Osteocyte (in vitro differentiated cells): ENCODE measurements around the gene ABCB9. TPM values are rescaled to one million over a fixed set of nuclear protein-coding genes. Genes with fewer than 3 reads are reported as not detected.
"Not testable (repeated sequence)": the region's sequence is repeated elsewhere in the genome, so short reads cannot be mapped to it uniquely, and the experiment has no call there.

Experiments
- DNase-seq: peaks from one replicate; pipeline ENCODE4 v3.0.0; 2021; ENCODE audit warnings: mixed read lengths; ENCODE audit not compliant: unreplicated experiment; ENCODE audit errors: extremely low spot score
- H3K27ac Mint-ChIP-seq: one replicate; pipeline ENCODE4 v1.8.0; 2021; ENCODE audit warnings: mild to moderate bottlenecking, mixed read lengths; ENCODE audit not compliant: unreplicated experiment
- H3K27me3 Mint-ChIP-seq: one replicate; pipeline ENCODE4 v1.8.0; 2021; ENCODE audit warnings: mixed read lengths; ENCODE audit not compliant: unreplicated experiment
- H3K36me3 Mint-ChIP-seq: one replicate; pipeline ENCODE4 v1.8.0; 2021; ENCODE audit warnings: mixed read lengths; ENCODE audit not compliant: unreplicated experiment
- H3K4me1 Mint-ChIP-seq: one replicate; pipeline ENCODE4 v1.8.0; 2021; ENCODE audit warnings: mixed read lengths; ENCODE audit not compliant: unreplicated experiment
- H3K4me3 Mint-ChIP-seq: one replicate; pipeline ENCODE4 v1.8.0; 2021; ENCODE audit warnings: mild to moderate bottlenecking, moderate library complexity, mixed read lengths; ENCODE audit not compliant: unreplicated experiment
- H3K9me3 Mint-ChIP-seq: one replicate; pipeline ENCODE4 v1.8.0; 2021; ENCODE audit warnings: mixed read lengths; ENCODE audit not compliant: unreplicated experiment
- long read RNA-seq: library from polyadenylated mRNA; unstranded; transcript quantifications from one replicate; pipeline ENCODE4 v2.0.0, GENCODE V29; 2021
- total RNA-seq: library from RNA; stranded (reverse); gene quantifications from 2 replicates; pipeline ENCODE4 v1.2.1, GENCODE V29; 2021
- TF ChIP-seq, protein P1 (sequence below): fragments of 200-600 bp; sonication (generic); IDR thresholded peaks from 2 replicates; pipeline ENCODE4 v1.5.0; 2021; ENCODE audit warnings: antibody characterized with exemption, mild to moderate bottlenecking, moderate library complexity

Gene ABCB9
- 13.1 and 13.4 TPM in 2 replicates for total RNA-seq
- long read RNA-seq, partial matches to known transcripts: 0 of 1 reads
- long read RNA-seq, other reads (novel, unspliced or antisense): 1 of 1 reads

DNA sequence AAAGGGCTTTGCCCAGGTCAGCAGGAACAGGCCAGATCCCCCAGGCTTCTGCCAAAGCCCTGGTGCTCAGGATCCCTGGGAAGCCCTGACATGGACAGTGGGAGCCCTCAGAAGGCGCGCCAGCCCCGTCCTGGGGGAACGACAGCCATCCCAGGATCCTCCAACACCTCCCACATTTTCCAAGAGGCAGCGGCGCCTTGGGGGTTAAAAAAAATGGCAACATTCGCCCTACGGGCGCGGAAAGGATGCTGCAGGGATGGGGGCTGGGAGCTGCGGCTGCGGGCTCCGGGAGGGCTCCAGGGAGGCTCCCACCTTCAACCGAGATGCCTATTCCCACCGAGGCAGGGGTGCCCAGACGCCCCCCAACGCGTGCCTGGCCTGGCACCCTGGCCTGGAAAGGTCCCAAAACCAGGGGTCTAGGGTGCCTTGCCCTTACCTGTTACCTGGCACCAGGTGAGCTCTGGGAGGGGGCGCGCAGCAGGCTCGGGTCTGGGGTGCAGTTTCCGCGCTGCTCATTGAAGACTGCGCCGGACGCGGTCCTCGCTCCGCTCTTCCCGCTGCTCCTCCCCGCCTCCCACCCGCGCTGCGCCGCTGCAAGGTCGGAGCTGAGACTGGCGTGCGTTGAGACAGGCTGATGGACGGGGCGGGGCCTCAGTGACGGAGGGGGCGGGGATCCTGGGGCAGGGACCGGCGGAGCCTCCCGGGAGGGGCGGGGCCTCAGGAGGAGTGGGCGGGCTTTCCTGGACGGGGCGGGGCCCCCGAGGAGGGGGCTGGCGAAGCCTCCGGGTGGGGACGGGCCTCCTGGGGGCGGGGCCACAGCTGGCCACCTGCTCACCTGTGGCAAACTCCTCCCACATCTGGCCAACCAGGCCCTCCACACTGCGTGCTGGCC lies at the start of gene ABCB9:
Gene ABCB9 (minus strand): TSS at position 613 of the 892 bp plus-strand sequence. CDS start 6,228 bp downstream, outside the sequence.
- peaks cover 13% of the 10 kb centered on the region for H3K4me1 Mint-ChIP-seq
- peak within 1 kb of the TSS; percentile 12 for H3K27ac Mint-ChIP-seq
- H3K4me3 Mint-ChIP-seq: peak within 1 kb of the TSS; percentile 72
- H3K9me3 Mint-ChIP-seq: no peaks in the 10 kb centered on the region
- H3K27me3 Mint-ChIP-seq: no peaks in the 10 kb centered on the region
- no peaks in the 10 kb centered on the region for H3K36me3 Mint-ChIP-seq
- TF ChIP-seq, protein P1, sequence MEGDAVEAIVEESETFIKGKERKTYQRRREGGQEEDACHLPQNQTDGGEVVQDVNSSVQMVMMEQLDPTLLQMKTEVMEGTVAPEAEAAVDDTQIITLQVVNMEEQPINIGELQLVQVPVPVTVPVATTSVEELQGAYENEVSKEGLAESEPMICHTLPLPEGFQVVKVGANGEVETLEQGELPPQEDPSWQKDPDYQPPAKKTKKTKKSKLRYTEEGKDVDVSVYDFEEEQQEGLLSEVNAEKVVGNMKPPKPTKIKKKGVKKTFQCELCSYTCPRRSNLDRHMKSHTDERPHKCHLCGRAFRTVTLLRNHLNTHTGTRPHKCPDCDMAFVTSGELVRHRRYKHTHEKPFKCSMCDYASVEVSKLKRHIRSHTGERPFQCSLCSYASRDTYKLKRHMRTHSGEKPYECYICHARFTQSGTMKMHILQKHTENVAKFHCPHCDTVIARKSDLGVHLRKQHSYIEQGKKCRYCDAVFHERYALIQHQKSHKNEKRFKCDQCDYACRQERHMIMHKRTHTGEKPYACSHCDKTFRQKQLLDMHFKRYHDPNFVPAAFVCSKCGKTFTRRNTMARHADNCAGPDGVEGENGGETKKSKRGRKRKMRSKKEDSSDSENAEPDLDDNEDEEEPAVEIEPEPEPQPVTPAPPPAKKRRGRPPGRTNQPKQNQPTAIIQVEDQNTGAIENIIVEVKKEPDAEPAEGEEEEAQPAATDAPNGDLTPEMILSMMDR: no peak
- peak; percentile 95 for DNase-seq

DNA sequence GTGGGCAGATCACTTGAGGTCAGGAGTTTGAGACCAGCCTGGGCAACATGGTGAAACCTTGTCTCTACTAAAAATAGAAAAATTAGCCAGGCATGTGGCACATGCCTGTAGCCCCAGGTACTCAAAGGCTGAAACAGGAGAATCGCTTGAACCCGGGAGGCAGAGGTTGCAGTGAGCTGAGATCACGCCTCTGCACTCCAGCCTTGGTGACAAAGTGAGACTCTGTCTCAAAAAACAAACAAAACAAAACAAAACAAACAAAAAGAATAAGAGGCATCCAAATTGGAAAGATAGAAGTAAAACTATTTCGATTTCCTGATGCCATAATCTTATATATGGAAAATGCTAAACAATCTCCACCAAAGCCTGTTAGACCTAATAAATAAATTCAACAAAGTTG lies 48.2 kb upstream of the ABCB9 start:
- H3K4me1 Mint-ChIP-seq, H3K27ac Mint-ChIP-seq, H3K36me3 Mint-ChIP-seq, H3K9me3 Mint-ChIP-seq, DNase-seq, H3K27me3 Mint-ChIP-seq, H3K4me3 Mint-ChIP-seq: not testable (repeated sequence)

DNA sequence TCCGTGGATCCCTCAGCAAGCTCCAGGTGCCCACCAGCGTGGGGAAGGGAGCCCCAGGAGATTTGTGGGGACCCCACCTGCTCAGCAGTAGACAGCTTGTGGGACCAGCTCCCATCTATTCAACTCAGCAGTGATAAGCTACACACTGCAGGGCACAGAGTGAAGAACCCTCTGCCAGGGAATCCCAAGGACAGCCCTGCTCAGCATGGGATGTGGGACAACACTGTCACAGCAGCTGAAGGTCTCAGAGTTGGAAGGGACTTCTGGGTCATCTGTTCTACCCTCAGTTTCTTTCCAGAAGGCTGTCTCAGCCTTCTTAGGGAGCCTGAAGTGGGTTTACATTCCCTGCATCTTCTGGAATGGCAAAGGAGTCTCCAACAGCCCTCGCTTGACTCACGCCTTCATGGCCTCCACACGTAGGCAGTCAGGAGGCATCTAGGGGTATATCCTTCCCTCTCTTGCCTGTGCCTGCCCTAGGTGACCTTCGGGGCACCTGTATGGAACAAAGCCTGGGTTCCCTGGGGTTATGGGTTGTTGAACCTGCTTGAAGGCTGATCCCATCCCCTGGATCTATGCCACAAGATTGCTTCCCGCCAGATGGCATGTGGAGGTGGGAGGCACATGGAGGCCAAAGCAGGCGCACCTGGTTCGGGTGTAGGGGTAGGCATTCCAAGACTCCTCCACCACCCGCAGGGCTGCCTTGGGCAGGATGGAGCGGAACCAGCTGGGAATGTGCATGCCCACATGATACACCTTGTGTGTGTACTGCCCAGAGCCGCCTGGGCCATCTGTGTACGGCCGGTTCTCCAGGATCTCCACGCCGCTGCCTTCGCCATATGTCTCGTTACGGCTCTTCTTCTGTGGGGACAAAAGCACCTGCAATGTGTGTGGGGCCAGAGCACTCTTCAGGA lies 47.2 kb upstream of the ABCB9 start:
- no peak overlapping the region for H3K27ac Mint-ChIP-seq
- H3K27me3 Mint-ChIP-seq: no peaks in the 10 kb centered on the region
- H3K9me3 Mint-ChIP-seq: no peaks in the 10 kb centered on the region
- peaks cover 4% of the 10 kb centered on the region for H3K36me3 Mint-ChIP-seq
- DNase-seq: no peak
- no peaks in the 10 kb centered on the region for H3K4me1 Mint-ChIP-seq
- TF ChIP-seq, protein P1: no peak
- H3K4me3 Mint-ChIP-seq: no peak overlapping the region

DNA sequence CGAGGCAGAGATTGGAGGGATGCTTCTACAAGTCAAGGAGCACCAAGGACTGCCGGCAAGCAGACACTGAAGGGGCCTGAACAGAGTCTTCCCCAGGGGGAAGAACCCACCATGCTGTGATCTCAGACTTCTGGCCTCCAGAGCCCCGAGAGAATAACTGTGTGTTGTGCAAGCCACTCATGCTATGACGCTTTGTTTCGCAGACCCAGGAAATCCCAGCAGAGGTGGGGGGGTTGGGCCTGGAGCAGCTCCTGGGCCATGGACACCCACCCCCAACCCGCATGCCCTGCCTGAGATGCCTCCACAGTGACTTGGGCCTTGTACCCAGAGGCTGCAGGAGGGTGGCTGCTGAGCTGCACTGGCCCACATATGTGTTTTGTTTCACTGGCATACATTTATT lies 45.4 kb upstream of the ABCB9 start:
- DNase-seq: no peak
- Mint-ChIP-seq H3K4me3 (no peak overlapping the region), H3K9me3 (no peaks in the 10 kb centered on the region), H3K27ac (no peak overlapping the region), H3K4me1 (no peaks in the 10 kb centered on the region), H3K36me3 (peaks cover 4% of the 10 kb centered on the region), H3K27me3 (no peaks in the 10 kb centered on the region)
- TF ChIP-seq, protein P1: no peak

DNA sequence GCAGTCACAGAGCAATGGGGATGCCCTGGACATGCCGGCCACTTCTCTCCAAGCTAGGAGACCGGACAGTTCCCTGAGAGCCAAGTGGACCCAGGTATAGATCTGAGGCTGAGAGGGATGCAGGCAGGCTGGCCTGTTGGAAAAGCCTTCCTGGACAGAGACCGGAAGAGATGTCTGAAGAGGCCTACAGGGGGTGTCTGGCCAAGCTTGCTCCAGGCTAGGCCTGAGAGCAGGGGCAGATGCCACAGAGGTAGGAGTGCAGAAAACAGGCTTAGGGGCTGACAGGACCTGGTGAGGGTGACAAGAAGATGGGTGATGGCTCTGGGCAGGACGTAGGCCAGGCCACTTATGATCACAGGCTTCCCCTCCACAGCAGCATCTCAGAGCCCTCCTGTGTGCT lies 44.4 kb upstream of the ABCB9 start:
- no peak overlapping the region for H3K27ac Mint-ChIP-seq
- no peaks in the 10 kb centered on the region for H3K27me3 Mint-ChIP-seq
- peaks cover 3% of the 10 kb centered on the region for H3K36me3 Mint-ChIP-seq
- H3K4me1 Mint-ChIP-seq: no peaks in the 10 kb centered on the region
- no peaks in the 10 kb centered on the region for H3K9me3 Mint-ChIP-seq
- TF ChIP-seq, protein P1: no peak
- H3K4me3 Mint-ChIP-seq: no peak overlapping the region
- no peak for DNase-seq
